GM18858 (cell line): ENCODE data around the gene RELCH.

Experiments used
- ATAC-seq: cut with Tn5 transposase; IDR thresholded peaks from one replicate; pipeline ENCODE4 v1.9.1; 2021; ENCODE audit not compliant: unreplicated experiment

Gene RELCH

GRCh38 chr18:62258093-62258492 is 71.0 kb downstream of the RELCH start:
- no peak for ATAC-seq

- ATAC-seq: no peak
These were observed 71.6 kb downstream of the RELCH start for GRCh38 chr18:62258616-62259015.

GRCh38 chr18:62262061-62262460 is 75.0 kb downstream of the RELCH start:
- ATAC-seq: no peak

- no peak for ATAC-seq
These were observed 77.9 kb downstream of the RELCH start for GRCh38 chr18:62264984-62265383.

- ATAC-seq: no peak
These were observed 90.0 kb downstream of the RELCH start for GRCh38 chr18:62277045-62277444.

GRCh38 chr18:62279561-62279960 is 92.5 kb downstream of the RELCH start:
- ATAC-seq: no peak

DNA sequence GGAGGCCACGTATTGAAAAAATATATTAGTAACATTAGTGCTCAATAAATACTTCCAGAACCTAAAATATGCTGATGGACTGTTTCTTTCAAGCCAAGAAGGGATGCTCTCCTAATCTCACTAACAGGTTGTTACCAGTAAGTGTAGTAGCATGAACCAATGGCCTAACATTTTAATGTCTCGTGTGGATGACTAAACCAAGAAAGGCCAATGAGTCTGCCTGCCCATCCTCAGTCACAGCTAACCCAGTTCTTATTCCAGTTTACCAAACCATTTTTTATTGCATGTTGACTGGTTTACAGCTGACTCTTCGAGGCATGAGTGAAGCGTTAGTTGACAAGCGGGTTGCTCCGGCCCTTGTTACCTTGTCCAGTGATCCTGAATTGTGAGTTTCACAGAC is 93.0 kb downstream of the RELCH start:
- no peak for ATAC-seq

- no peak for ATAC-seq
These were observed 93.7 kb downstream of the RELCH start for GRCh38 chr18:62280786-62281185.

DNA sequence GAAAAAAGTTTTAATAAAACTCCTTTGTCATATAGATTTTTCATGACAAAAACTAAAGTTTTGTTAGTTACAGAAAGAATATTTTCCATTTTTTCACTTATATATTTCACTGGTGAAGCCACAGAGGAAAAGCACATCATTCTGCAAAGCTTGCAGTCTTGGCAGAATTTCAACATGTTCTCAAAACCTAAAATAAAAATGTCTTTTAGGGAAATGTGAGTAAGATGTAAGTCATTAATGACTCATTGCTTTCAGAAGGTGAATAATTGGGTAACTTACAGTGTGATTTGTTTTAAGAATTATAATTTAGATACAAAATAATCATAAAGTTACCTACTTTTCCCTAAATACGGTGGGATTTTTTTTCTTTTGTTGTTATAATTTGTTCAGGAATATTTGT is 94.6 kb downstream of the RELCH start:
- no peak for ATAC-seq

GRCh38 chr18:62282188-62282629 is 95.2 kb downstream of the RELCH start:
- no peak for ATAC-seq

DNA sequence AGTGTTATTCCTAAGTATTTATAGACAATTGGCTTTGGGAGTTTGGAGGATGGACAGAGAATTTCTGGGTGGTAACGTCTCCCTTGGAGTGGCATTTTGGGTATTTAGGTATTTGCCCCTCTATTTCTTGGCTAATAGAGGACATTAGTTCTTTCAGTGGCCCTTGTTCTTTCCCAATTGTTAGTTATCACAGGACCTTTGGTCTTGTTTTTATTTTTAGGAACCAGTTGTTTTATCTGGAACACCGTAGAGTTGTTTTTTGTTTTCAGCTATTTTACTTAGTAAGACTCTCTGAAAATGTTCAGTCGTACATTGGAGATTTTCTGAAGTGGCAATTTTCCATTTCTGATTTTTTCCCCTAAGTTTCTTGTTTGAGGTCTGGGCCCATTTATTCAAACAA is 97.6 kb downstream of the RELCH start:
- no peak for ATAC-seq

- no peak for ATAC-seq
These were observed 98.2 kb downstream of the RELCH start for GRCh38 chr18:62285281-62285680.

- ATAC-seq: peak; percentile 30
These were observed 101.0 kb downstream of the RELCH start for GRCh38 chr18:62287781-62288664.

DNA sequence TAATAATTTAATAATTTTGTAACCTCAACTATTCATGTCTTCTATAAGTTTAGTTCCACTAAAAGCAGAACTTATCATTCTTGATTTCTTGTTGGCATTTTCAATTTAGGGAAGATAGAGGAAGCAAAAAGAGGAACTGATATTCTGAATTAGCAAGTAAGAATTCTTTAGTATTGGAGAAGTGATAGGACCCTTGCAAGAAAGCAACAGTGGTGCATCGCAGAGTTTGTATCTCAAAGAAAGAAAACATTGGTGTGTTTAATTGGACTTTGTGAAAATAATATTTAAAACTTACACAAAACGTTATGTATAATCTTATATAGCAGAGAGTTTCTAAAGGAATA is 101.6 kb downstream of the RELCH start:
- ATAC-seq: peak; percentile 50

GRCh38 chr18:62289047-62289446 is 102.0 kb downstream of the RELCH start:
- ATAC-seq: peak; percentile 61

- ATAC-seq: no peak
These were observed 107.0 kb downstream of the RELCH start for GRCh38 chr18:62294073-62294472.

- no peak for ATAC-seq
These were observed 113.4 kb downstream of the RELCH start for GRCh38 chr18:62300359-62300963.

GRCh38 chr18:62301322-62301721 is 114.3 kb downstream of the RELCH start:
- no peak for ATAC-seq

GRCh38 chr18:62312851-62313250 is 125.8 kb downstream of the RELCH start:
- no peak for ATAC-seq

GRCh38 chr18:62318228-62319180 is 131.4 kb downstream of the RELCH start:
- no peak for ATAC-seq

DNA sequence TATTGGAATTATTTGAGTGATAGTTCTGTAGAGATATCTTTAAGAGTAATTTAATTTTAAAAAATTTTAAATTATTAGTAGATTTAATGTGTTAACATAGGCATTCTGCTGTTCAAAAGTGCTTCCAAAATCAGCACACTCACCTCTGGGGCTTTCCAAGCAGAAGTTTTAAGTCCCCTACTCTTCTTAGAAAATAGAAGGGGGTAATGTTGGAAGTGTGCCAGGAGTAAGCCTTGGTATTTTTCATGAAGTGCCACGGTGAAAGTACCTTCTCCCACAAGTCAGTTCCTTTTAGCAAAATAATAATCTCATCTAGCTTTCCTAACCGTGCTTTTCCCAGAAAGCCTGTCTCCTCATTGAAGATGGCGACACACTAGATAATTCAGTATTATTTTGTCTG is 134.1 kb downstream of the RELCH start:
- ATAC-seq: no peak
